ENCODE results near the gene C6orf136.

The C6orf136 gene

DNA sequence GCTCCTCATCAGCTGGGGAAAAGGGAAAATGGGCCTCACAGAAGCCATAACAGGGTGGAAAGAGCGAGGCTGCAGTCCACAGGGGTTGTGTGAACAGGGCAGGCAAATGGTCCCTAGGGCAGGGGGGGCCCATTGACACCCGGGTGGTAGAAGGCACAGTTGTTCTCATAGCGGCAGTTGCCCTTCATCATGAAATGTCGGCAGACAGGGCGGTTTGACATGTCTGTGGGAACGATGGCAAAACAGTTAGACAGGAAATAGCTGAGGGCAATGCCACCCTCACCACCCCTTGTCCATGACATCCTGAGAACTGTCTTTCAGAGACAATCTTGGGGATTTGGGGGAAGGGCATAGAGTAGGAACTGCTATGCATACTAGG lies 45.5 kb upstream of the C6orf136 start:
- H3K4me3 ChIP-seq (ENCODE audit: low read depth, low read length): no peak overlapping the region
- DNase-seq (ENCODE audit: low read depth): no peak
- TF ChIP-seq, protein P1, sequence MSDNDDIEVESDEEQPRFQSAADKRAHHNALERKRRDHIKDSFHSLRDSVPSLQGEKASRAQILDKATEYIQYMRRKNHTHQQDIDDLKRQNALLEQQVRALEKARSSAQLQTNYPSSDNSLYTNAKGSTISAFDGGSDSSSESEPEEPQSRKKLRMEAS (IDR thresholded peaks at IDR 0.05; ENCODE audit: low read depth, low read length): no peak
- TF ChIP-seq POLR2A (IDR thresholded peaks at IDR 0.05; ENCODE audit: extremely low read depth, insufficient read length) (no peak), MYC (IDR thresholded peaks at IDR 0.05; ENCODE audit: low read depth, low read length) (no peak)
- TF ChIP-seq, protein P2, sequence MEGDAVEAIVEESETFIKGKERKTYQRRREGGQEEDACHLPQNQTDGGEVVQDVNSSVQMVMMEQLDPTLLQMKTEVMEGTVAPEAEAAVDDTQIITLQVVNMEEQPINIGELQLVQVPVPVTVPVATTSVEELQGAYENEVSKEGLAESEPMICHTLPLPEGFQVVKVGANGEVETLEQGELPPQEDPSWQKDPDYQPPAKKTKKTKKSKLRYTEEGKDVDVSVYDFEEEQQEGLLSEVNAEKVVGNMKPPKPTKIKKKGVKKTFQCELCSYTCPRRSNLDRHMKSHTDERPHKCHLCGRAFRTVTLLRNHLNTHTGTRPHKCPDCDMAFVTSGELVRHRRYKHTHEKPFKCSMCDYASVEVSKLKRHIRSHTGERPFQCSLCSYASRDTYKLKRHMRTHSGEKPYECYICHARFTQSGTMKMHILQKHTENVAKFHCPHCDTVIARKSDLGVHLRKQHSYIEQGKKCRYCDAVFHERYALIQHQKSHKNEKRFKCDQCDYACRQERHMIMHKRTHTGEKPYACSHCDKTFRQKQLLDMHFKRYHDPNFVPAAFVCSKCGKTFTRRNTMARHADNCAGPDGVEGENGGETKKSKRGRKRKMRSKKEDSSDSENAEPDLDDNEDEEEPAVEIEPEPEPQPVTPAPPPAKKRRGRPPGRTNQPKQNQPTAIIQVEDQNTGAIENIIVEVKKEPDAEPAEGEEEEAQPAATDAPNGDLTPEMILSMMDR (IDR thresholded peaks at IDR 0.05; ENCODE audit: low read depth, low read length): no peak

DNA sequence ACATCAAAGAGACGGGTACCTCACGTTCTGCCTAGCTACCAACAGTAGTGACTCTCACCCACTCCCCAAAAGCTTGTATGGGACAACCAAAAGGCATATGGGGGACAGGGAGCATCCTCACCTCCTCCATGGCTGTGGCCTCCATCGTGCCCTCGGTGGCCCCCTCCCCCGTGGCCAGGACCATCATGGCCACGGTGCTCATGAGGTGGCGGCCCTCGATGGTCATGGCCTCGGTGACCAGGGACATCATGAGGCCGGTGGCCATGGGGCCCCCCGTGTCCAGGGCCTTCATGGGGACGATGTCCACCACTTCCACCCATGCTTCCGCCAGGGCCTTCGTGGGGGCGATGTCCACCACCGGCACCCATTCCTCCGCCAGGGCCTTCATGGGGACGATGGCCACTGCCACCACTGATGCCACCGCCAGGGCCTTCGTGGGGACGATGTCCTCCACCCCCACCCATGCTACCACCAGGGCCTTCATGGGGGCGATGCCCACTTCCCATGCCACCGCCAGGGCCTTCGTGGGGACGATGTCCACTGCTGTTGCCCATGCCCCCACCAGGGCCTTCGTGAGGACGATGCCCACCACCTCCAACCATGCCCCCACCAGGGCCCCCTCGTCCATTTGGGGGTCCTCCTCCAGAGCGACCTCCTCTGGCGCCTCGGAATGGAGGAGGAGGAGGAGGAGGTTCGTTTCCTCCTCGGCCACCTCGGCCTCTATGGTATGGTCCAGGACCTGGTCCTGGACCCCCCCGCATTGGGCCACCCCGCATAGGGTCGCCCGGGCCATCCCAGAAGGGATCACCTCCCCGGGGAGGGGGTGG lies 44.9 kb upstream of the C6orf136 start:
- no peak overlapping the region for H3K4me3 ChIP-seq (ENCODE audit: low read depth, low read length)
- no peak for TF ChIP-seq POLR2A (IDR thresholded peaks at IDR 0.05; ENCODE audit: extremely low read depth, insufficient read length)
- DNase-seq (ENCODE audit: low read depth): no peak

DNA sequence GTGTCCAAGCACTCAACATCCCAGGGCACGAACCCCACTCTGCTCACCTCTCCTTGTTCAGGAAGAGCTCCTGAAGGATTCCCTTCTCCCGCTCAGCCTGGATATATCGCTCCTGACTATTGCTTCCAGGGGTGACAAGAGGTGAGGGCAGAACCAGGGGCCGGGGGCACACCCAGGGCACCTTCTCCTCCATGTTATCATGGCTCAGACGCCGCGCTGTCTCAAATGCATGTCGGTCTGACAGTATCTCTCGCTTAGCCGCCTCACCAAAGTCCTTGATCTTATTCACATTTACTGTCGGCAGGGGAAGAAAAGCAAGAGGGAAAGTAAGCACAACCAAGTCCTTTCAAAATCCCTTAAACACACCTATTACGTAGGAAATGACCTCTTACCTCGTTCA lies 43.0 kb upstream of the C6orf136 start:
- DNase-seq (ENCODE audit: low read depth): no peak
- H3K4me3 ChIP-seq (ENCODE audit: low read depth, low read length): no peak overlapping the region
- TF ChIP-seq MYC (IDR thresholded peaks at IDR 0.05; ENCODE audit: low read depth, low read length): no peak
- no peak for TF ChIP-seq POLR2A (IDR thresholded peaks at IDR 0.05; ENCODE audit: extremely low read depth, insufficient read length)
- TF ChIP-seq, protein P1 (IDR thresholded peaks at IDR 0.05; ENCODE audit: low read depth, low read length): no peak

DNA sequence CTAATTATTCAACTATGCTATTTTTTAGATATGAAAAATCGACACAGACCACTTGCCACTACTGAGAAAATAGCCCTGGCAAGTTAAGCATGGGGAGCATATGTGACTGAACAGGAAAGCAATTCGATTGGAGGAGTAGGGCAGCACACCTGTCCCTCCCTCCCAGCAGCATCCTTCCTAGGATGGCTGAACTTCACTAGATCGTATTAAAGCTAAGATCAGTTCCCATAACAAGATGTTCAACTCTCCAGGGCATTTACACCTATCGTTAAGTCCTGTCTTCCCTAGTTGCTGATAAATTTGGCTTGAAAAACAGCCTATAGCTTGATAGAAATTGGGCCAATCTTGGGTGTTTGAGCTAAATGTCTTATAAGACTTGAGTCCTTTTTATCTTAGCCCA lies 36.9 kb upstream of the C6orf136 start:
- TF ChIP-seq, protein P1 (IDR thresholded peaks at IDR 0.05; ENCODE audit: low read depth, low read length): no peak
- TF ChIP-seq POLR2A (IDR thresholded peaks at IDR 0.05; ENCODE audit: extremely low read depth, insufficient read length) (no peak), MYC (IDR thresholded peaks at IDR 0.05; ENCODE audit: low read depth, low read length) (no peak)
- TF ChIP-seq, protein P2 (IDR thresholded peaks at IDR 0.05; ENCODE audit: low read depth, low read length): no peak
- DNase-seq (ENCODE audit: low read depth): no peak
- H3K4me3 ChIP-seq (ENCODE audit: low read depth, low read length): no peak overlapping the region

DNA sequence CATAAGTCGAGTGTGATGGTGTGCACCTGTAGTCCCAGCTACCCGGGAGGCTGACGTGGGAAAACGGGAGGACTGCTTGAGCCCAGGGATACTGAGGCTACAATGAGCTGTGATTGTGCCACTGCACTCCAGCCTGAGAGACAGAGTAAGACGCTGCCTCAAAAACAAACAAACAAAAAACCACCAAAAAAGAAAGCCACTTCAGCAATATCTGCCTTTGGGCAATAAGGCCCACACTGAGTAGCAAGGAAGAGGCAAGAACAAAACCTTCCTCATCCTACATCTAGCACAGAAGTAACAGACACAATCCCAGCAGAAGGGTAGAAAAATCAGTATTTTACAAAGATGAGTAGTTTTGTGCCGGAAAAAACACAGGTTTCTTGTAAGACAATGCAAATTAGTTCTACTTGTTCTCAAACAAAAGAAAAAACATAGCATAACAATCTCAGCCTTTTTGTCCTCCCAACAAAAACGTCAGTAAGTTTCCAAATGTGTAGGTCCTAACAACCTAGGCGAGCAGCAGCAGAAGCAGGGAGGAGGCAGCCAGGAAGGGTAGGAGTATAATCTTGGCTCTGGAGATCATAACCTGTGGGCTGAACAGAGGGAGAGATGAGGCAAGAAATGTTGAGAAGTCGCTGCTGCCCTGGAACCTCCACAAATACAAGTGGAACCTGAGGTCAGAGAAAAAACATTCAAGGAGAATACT lies 35.6 kb upstream of the C6orf136 start:
- no peak overlapping the region for H3K4me3 ChIP-seq (ENCODE audit: low read depth, low read length)
- no peak for DNase-seq (ENCODE audit: low read depth)
- TF ChIP-seq MYC (IDR thresholded peaks at IDR 0.05; ENCODE audit: low read depth, low read length) (no peak), POLR2A (IDR thresholded peaks at IDR 0.05; ENCODE audit: extremely low read depth, insufficient read length) (no peak)
- TF ChIP-seq, protein P2 (IDR thresholded peaks at IDR 0.05; ENCODE audit: low read depth, low read length): no peak
- TF ChIP-seq, protein P1 (IDR thresholded peaks at IDR 0.05; ENCODE audit: low read depth, low read length): no peak

DNA sequence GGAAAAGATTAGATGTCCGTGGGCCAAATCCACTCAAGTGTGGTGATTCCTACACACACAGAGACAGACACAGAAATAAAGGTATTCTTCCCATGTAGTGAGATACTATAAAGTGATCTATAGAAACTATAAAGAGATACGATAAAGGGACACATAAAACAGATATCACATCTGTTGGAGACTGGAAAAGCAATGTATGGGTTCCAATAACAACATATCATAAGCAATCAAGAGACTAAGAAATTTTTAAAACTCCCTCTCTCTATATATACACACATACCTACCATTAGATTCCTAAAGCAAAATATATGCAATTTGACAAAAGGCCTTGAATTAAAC lies 35.1 kb upstream of the C6orf136 start:
- DNase-seq (ENCODE audit: low read depth): no peak
- H3K4me3 ChIP-seq (ENCODE audit: low read depth, low read length): no peak overlapping the region
- TF ChIP-seq, protein P1 (IDR thresholded peaks at IDR 0.05; ENCODE audit: low read depth, low read length): no peak
- TF ChIP-seq POLR2A (IDR thresholded peaks at IDR 0.05; ENCODE audit: extremely low read depth, insufficient read length): peak; percentile 14

DNA sequence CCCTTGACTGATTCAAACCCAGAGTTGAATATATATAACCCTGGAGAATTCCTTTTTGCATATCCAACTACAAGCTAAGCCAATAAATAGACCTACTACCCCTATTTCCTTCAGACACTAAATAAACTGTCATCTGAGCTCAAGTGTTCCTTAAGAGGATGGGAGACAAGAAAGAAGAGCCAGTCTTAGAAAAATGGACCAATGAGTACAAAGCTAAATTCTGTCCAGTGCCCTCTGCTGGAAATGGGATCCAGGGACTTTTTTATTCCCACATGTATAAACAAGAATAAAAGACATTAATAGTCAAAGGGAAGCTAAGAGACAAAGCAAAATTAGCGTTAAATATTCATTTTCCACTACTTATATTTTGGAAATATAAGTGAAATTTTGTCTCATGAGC lies 34.7 kb upstream of the C6orf136 start:
- no peak overlapping the region for H3K4me3 ChIP-seq (ENCODE audit: low read depth, low read length)
- TF ChIP-seq POLR2A (IDR thresholded peaks at IDR 0.05; ENCODE audit: extremely low read depth, insufficient read length): no peak
- TF ChIP-seq, protein P2 (IDR thresholded peaks at IDR 0.05; ENCODE audit: low read depth, low read length): peak; percentile 32
- peak; percentile 41 for DNase-seq (ENCODE audit: low read depth)
